Measurements from ENCODE around the gene SKIDA1. TPM values are rescaled to one million over a fixed set of nuclear protein-coding genes. Genes with fewer than 3 reads are reported as not detected.

The SKIDA1 gene
- total and polyA plus RNA-seq, 2 donors (not counting 1 experiment from before 2014, with no cell fraction given), result 0.28 to 0.50 TPM

GRCh38 chr10:21497177-21497807 is 28.2 kb downstream of the SKIDA1 start:
- H3K79me2 ChIP-seq (ENCODE audit: control insufficient read depth, insufficient read depth, low read length), result no peaks in the 10 kb centered on the region
- peak overlapping the region; percentile 15 for H3K27ac ChIP-seq (ENCODE audit: insufficient read depth, low read length)
- H3K36me3 ChIP-seq (ENCODE audit: control insufficient read depth, insufficient read depth, low read length), result no peaks in the 10 kb centered on the region
- H4K20me1 ChIP-seq (ENCODE audit: control insufficient read depth, extremely low read depth, insufficient read depth, low read length), result no peaks in the 10 kb centered on the region
- H3K4me3 ChIP-seq (replicated peaks in 1 of 4; ENCODE audit: control extremely low read depth in 1 of 4, insufficient read depth in 1 of 4, low read depth in 3 of 4, low read length in 4 of 4), result peak overlapping the region; percentile 76 to 84 (median 82)
- H3K9ac ChIP-seq (ENCODE audit: insufficient read depth, low read length), result no peak overlapping the region
- peaks cover 2% of the 10 kb centered on the region for H3K4me1 ChIP-seq (ENCODE audit: control insufficient read depth, extremely low read depth, insufficient read depth, low read length)
- no peaks in the 10 kb centered on the region for H3K9me3 ChIP-seq (ENCODE audit: control insufficient read depth, insufficient read depth, low read depth, low read length)
- TF ChIP-seq CTCF (conservative IDR thresholded peaks at IDR 0.05 in 1 of 2, IDR thresholded peaks at IDR 0.05 in 1 of 2; ENCODE audit: low read depth in 1 of 2, low read length in 2 of 2), result no peak
- no peak for TF ChIP-seq EZH2 (IDR thresholded peaks at IDR 0.05; ENCODE audit: low read length, missing control alignments)
- peak overlapping the region; percentile 98 for H3K4me2 ChIP-seq (ENCODE audit: extremely low read depth, insufficient read depth, low read length)
- no peaks in the 10 kb centered on the region for H3K27me3 ChIP-seq (ENCODE audit: control insufficient read depth, insufficient read depth, low read length)
- peak overlapping the region; percentile 87 for H2AFZ ChIP-seq (ENCODE audit: low read length)
- peak; percentile 82 to 86 for DNase-seq (ENCODE audit: low read depth in 2 of 2)

DNA sequence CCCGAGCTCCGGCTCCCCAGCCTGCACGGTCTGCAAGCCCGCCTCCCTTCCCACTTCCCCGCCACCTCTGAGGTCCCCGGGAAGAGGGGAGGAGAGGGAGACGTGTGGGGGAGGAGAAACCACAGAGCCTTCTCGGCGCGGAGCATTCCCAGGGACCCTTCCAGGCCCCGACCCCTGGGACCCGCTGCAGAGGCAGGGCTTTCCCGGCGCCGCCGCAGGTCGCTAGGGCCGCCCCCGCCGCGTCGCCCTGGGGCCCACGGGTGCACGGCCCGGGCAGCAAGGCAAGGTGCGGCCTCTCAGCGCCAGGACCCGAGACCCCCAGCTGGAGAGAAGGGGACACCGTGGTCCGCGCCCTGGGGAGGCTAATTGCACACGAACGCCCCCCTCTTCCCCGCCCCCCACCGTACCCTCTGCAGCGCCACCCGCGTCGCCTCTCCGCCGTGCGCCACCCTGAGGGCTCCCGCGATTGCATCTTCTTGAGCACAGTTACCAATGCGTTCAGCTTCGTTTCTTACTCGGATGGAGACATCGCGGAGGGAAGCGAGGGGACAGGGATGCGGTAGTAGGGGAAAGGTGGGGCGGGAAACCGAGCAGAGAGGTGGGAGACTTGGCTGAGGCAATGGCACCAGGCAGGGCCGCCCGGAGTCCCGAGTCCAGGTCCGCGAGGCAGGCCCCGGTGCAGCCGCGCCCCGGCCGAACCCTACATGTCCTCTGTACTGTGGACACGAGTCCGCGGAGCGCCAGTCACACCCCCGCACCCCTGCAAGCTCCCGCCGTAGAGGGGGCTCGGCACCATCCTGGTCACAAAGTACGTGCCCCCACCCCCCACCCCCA is 28.9 kb downstream of the SKIDA1 start:
- Histone ChIP-seq H3K9me3 (ENCODE audit: control insufficient read depth, insufficient read depth, low read depth, low read length) (no peaks in the 10 kb centered on the region), H4K20me1 (ENCODE audit: control insufficient read depth, extremely low read depth, insufficient read depth, low read length) (no peaks in the 10 kb centered on the region), H3K27ac (ENCODE audit: insufficient read depth, low read length) (peak overlapping the region; percentile 15), H3K4me3 (replicated peaks in 1 of 4; ENCODE audit: control extremely low read depth in 1 of 4, insufficient read depth in 1 of 4, low read depth in 3 of 4, low read length in 4 of 4) (peak overlapping the region; percentile 76 to 84 (median 82)), H2AFZ (ENCODE audit: low read length) (peak overlapping the region; percentile 87), H3K79me2 (ENCODE audit: control insufficient read depth, insufficient read depth, low read length) (no peaks in the 10 kb centered on the region), H3K4me2 (ENCODE audit: extremely low read depth, insufficient read depth, low read length) (peak overlapping the region; percentile 98), H3K27me3 (ENCODE audit: control insufficient read depth, insufficient read depth, low read length) (no peaks in the 10 kb centered on the region), H3K9ac (ENCODE audit: insufficient read depth, low read length) (peak overlapping the region; percentile 48), H3K4me1 (ENCODE audit: control insufficient read depth, extremely low read depth, insufficient read depth, low read length) (peaks cover 2% of the 10 kb centered on the region), H3K36me3 (ENCODE audit: control insufficient read depth, insufficient read depth, low read length) (no peaks in the 10 kb centered on the region)
- peak; percentile 38 to 56 for DNase-seq (ENCODE audit: low read depth in 2 of 2)
- no peak for TF ChIP-seq EZH2 (IDR thresholded peaks at IDR 0.05; ENCODE audit: low read length, missing control alignments)
- TF ChIP-seq CTCF (conservative IDR thresholded peaks at IDR 0.05 in 1 of 2, IDR thresholded peaks at IDR 0.05 in 1 of 2; ENCODE audit: low read depth in 1 of 2, low read length in 2 of 2), result peak; percentile 7 to 38

GRCh38 chr10:21495752-21496342 is 29.6 kb downstream of the SKIDA1 start:
- peak overlapping the region; percentile 62 for H3K9ac ChIP-seq (ENCODE audit: insufficient read depth, low read length)
- no peaks in the 10 kb centered on the region for H4K20me1 ChIP-seq (ENCODE audit: control insufficient read depth, extremely low read depth, insufficient read depth, low read length)
- peaks cover 2% of the 10 kb centered on the region for H3K4me1 ChIP-seq (ENCODE audit: control insufficient read depth, extremely low read depth, insufficient read depth, low read length)
- DNase-seq (ENCODE audit: low read depth in 2 of 2), result peak; percentile 73 to 87
- peak overlapping the region; percentile 91 for H2AFZ ChIP-seq (ENCODE audit: low read length)
- peak overlapping the region; percentile 39 for H3K27ac ChIP-seq (ENCODE audit: insufficient read depth, low read length)
- H3K9me3 ChIP-seq (ENCODE audit: control insufficient read depth, insufficient read depth, low read depth, low read length), result no peaks in the 10 kb centered on the region
- TF ChIP-seq EZH2 (IDR thresholded peaks at IDR 0.05; ENCODE audit: low read length, missing control alignments) (no peak), CTCF (conservative IDR thresholded peaks at IDR 0.05 in 1 of 2, IDR thresholded peaks at IDR 0.05 in 1 of 2; ENCODE audit: low read depth in 1 of 2, low read length in 2 of 2) (peak; percentile 57 to 77)
- no peaks in the 10 kb centered on the region for H3K36me3 ChIP-seq (ENCODE audit: control insufficient read depth, insufficient read depth, low read length)
- no peaks in the 10 kb centered on the region for H3K27me3 ChIP-seq (ENCODE audit: control insufficient read depth, insufficient read depth, low read length)
- H3K4me3 ChIP-seq (replicated peaks in 1 of 4; ENCODE audit: control extremely low read depth in 1 of 4, insufficient read depth in 1 of 4, low read depth in 3 of 4, low read length in 4 of 4), result peak overlapping the region; percentile 80 to 88 (median 84)
- H3K79me2 ChIP-seq (ENCODE audit: control insufficient read depth, insufficient read depth, low read length), result no peaks in the 10 kb centered on the region
- peak overlapping the region; percentile 98 for H3K4me2 ChIP-seq (ENCODE audit: extremely low read depth, insufficient read depth, low read length)
